RWPE1 (cell line): ENCODE measurements around the gene ARMH3.
A peak's percentile ranks its signal among the peaks of the same experiment; 100 is the strongest.

Experiments
- CTCF ChIA-PET: fragments of 350-600 bp; sonication (Branson Sonifier 250); formaldehyde crosslinking; extraction: SDS; loops from one replicate; lab custom pipeline; 2021; lab: Yijun Ruan, JAX
- POLR2A ChIA-PET: fragments of 400-600 bp; formaldehyde crosslinking; extraction: SDS; loops from one replicate; lab custom pipeline; 2020; ENCODE audit warnings: antibody characterized with exemption; ENCODE audit not compliant: low non-redundant PET; lab: Yijun Ruan, JAX
- DNase-seq: peaks from one replicate; pipeline ENCODE4 v3.0.0; 2012; ENCODE audit warnings: low spot score
- H3K27ac ChIP-seq: fragments of 450-650 bp; 2 replicates; pipeline ENCODE4 v1.5.1; 2017
- CTCF ChIP-seq: fragments of 450-650 bp; conservative IDR thresholded peaks from 2 replicates; pipeline ENCODE4 v1.5.1; 2017; ENCODE audit warnings: low read depth, mild to moderate bottlenecking

The ARMH3 gene

GRCh38 chr10:101968940-101969321 is 87.0 kb downstream of the ARMH3 start:
- DNase-seq = no peak
- ChIA-PET POLR2A (no interaction called here), CTCF (interaction anchor here (0.7 to 1.4 kb wide), 3 partner anchors 112 to 188 kb away, joined by 4 read pairs; no protein-coding TSS in a partner anchor)

GRCh38 chr10:101968286-101968939 is 87.6 kb downstream of the ARMH3 start:
- TF ChIP-seq CTCF = no peak
- ChIA-PET CTCF (interaction anchor here (0.5 to 0.7 kb wide), 2 partner anchors 111 to 407 kb away, joined by 3 to 4 read pairs; no protein-coding TSS in a partner anchor), POLR2A (no interaction called here)
- no peak for DNase-seq
- no peak overlapping the region for H3K27ac ChIP-seq

More at GRCh38 chr10:101968940-101969321, 87.0 kb downstream of the ARMH3 start:
- H3K27ac ChIP-seq = no peak overlapping the region
- no peak for TF ChIP-seq CTCF

- DNase-seq = peak; percentile 24
- no peak for TF ChIP-seq CTCF
- CTCF ChIA-PET = no interaction called here
- H3K27ac ChIP-seq = no peak overlapping the region
- POLR2A ChIA-PET = no interaction called here
Observed at GRCh38 chr10:101967713-101968112, 88.3 kb downstream of the ARMH3 start.

- no peak for DNase-seq
- TF ChIP-seq CTCF = no peak
- ChIA-PET POLR2A (no interaction called here), CTCF (interaction anchor here (0.6 kb wide), 1 partner anchor 78 kb away, joined by 3 read pairs; no protein-coding TSS in a partner anchor)
- H3K27ac ChIP-seq = no peak overlapping the region
Observed at GRCh38 chr10:101967119-101967518, 88.9 kb downstream of the ARMH3 start.

- ChIA-PET CTCF (no interaction called here), POLR2A (no interaction called here)
- no peak for DNase-seq
- H3K27ac ChIP-seq = no peak overlapping the region
- no peak for TF ChIP-seq CTCF
Observed at GRCh38 chr10:101965075-101965765, 90.8 kb downstream of the ARMH3 start.

GRCh38 chr10:101961591-101962498 is 94.1 kb downstream of the ARMH3 start:
- no peak overlapping the region for H3K27ac ChIP-seq
- ChIA-PET CTCF (interaction anchor here (0.6 to 0.8 kb wide), 3 partner anchors 111 to 146 kb away, joined by 4 to 6 read pairs (median 6); no protein-coding TSS in a partner anchor), POLR2A (no interaction called here)
- DNase-seq = no peak
- TF ChIP-seq CTCF = no peak
